Prostate gland (tissue), 2 donors: ENCODE measurements around the gene ZFHX3. TPM values are rescaled to one million over a fixed set of nuclear protein-coding genes. Genes with fewer than 3 reads are reported as not detected.

Source experiments
- DNase-seq: peaks from one replicate; pipeline ENCODE4 v3.0.0-alpha.2; 2019; ENCODE audit warnings: low spot score
- H3K27ac ChIP-seq, 2 donors: fragments of 200-600 bp; sonication (generic); 2 replicates each; pipeline ENCODE4 v1.5.1; 2017 to 2019
- H3K27me3 ChIP-seq: fragments of 200-600 bp; sonication (generic); replicated peaks from 2 replicates; pipeline ENCODE4 v1.5.1; 2019; ENCODE audit not compliant: insufficient read depth
- H3K36me3 ChIP-seq, 2 donors: fragments of 200-600 bp; sonication (generic); 1 replicate in 1 of 2; 2 replicates in 1 of 2; pipeline versions ENCODE4 v1.5.1 to v1.8.1; 2017 to 2019
- H3K4me1 ChIP-seq: fragments of 200-600 bp; sonication (generic); replicated peaks from 2 replicates; pipeline ENCODE4 v1.5.1; 2019
- H3K4me3 ChIP-seq, 2 donors: fragments of 200-600 bp; sonication (generic); 2 replicates each; pipeline ENCODE4 v1.5.1; 2017 to 2019
- H3K9me3 ChIP-seq: fragments of 200-600 bp; sonication (generic); 2 replicates; pipeline ENCODE4 v1.5.1; 2017
- POLR2A ChIP-seq: fragments of 450-650 bp; IDR thresholded peaks from one replicate; pipeline ENCODE4 v1.6.1; 2016; ENCODE audit warnings: antibody characterized with exemption, mild to moderate bottlenecking
- POLR2AphosphoS5 ChIP-seq: sonication (generic); formaldehyde crosslinking; IDR thresholded peaks from one replicate; pipeline ENCODE4 v1.6.1; 2017; ENCODE audit warnings: antibody characterized with exemption
- WGBS: methylation state at CpG from one replicate; pipeline ENCODE4 v1.1.5; 2018; 5-methylcytosine and 5-hydroxymethylcytosine counted together
- intact Hi-C: fragments of 100-400 bp; cut with DNase I; formaldehyde crosslinking; loops from one replicate; pipeline ENCODE4 v1.14.2; 2022
- total RNA-seq, 2 donors: library from RNA; depleted of rRNA; stranded (reverse); fragments of >200 nt; gene quantifications; one replicate each; pipeline ENCODE4 v1.1.0, GENCODE V29; 2016
- TF ChIP-seq, protein P1 (sequence below), 4 experiments: fragments of 200-600 bp in 2 of 4; fragments of 450-650 bp in 2 of 4; sonication (generic) in 2 of 4; IDR thresholded peaks; 1 replicate in 3 of 4; 2 replicates in 1 of 4; pipeline ENCODE4 v1.5.1; 2016 to 2019; ENCODE audit warnings: antibody characterized with exemption in 4 of 4, mild to moderate bottlenecking in 2 of 4, moderate library complexity in 2 of 4

The ZFHX3 gene
- total RNA-seq, 2 donors from 2014 or later = 51.1 to 53.9 TPM

DNA sequence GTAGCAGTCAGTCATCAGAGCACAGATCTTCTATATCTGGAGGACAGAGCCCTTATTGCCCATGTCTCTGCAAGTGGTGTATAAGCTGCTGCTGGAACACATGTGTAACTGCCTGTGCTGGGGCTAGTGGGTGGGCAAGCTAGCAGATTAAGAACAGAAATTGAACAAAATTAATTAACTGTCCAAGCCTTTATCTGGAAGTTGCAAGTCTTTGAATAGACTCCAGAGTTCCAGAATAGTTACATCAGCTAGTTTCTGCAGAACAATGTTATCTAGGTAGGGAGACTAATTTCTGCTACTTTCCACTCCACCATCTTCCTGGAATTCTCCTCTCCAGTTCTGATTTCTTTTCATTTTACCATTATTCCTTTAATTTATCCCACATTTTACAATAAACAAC lies 287.3 kb downstream of the ZFHX3 start:
- intact Hi-C loops = no loop called here
- no peak for DNase-seq
- Histone ChIP-seq H3K4me3 (no peak overlapping the region), H3K4me1 (no peaks in the 10 kb centered on the region), H3K27me3 (no peaks in the 10 kb centered on the region), H3K36me3 (no peaks in the 10 kb centered on the region), H3K9me3 (no peaks in the 10 kb centered on the region), H3K27ac (no peak overlapping the region)
- TF ChIP-seq POLR2A (no peak), POLR2AphosphoS5 (no peak)
- TF ChIP-seq, protein P1, sequence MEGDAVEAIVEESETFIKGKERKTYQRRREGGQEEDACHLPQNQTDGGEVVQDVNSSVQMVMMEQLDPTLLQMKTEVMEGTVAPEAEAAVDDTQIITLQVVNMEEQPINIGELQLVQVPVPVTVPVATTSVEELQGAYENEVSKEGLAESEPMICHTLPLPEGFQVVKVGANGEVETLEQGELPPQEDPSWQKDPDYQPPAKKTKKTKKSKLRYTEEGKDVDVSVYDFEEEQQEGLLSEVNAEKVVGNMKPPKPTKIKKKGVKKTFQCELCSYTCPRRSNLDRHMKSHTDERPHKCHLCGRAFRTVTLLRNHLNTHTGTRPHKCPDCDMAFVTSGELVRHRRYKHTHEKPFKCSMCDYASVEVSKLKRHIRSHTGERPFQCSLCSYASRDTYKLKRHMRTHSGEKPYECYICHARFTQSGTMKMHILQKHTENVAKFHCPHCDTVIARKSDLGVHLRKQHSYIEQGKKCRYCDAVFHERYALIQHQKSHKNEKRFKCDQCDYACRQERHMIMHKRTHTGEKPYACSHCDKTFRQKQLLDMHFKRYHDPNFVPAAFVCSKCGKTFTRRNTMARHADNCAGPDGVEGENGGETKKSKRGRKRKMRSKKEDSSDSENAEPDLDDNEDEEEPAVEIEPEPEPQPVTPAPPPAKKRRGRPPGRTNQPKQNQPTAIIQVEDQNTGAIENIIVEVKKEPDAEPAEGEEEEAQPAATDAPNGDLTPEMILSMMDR (IDR thresholded peaks at IDR 0.05) = no peak

DNA sequence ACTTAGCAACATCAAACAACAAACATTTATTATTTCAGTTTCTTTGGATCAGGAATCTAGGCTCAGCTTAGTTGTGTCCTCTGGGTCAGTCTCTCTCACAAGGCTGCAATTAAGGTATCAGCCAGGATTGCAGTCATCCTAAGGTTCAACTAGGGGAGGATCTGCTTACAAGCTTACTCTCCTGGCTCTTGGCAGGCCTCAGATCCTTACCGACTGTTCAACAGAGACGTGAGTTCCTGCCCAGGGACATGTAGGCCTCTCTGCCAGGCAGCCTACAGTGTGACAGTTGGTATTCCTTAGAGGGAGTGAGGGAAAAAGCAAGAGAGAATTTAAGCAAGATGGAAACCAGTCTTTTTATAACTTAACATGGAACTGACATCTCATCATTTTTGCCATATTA lies 294.0 kb downstream of the ZFHX3 start:
- H3K27ac ChIP-seq = no peak overlapping the region
- H3K4me3 ChIP-seq = no peak overlapping the region
- TF ChIP-seq POLR2A = no peak
- no peak for TF ChIP-seq POLR2AphosphoS5
- TF ChIP-seq, protein P1 (IDR thresholded peaks at IDR 0.05) = no peak
- no peak for DNase-seq
- H3K4me1 ChIP-seq = no peaks in the 10 kb centered on the region
- H3K27me3 ChIP-seq = no peaks in the 10 kb centered on the region
- H3K36me3 ChIP-seq = no peaks in the 10 kb centered on the region
- 17% methylated on average over 2 of the region's 2 CpGs for WGBS
- no peaks in the 10 kb centered on the region for H3K9me3 ChIP-seq
- intact Hi-C loops = no loop called here

DNA sequence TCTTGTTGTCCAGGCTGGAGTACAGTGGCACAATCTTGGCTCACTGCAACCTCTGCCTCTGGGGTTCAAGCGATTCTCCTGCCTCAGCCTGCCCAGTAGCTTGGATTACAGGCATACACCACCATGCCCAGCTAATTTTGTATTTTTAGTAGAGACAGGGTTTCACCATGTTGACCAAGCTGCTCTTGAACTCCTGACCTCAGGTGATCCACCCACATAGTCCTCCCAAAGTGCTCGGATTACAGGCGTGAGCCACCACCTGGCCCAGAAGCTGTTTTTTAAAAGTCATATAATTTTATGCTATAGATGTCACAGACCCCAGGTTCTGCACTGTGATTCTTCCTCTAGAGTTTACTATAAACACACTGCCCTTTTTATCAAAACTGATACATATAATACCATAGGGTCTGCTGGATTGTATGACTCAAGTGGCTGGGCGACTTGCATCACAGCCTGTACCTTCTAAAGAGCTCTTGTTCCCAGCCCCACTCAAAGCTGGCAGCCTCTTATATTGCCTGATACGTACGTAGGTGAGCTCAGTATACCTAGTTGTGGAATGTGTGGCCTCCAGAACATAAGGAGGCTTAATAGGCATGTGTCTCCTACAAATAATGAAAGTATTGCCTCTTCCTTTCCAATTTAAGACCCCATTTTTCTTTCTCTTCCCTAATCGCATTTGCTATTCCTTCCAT lies 295.8 kb downstream of the ZFHX3 start:
- Histone ChIP-seq H3K4me1 (no peaks in the 10 kb centered on the region), H3K27ac (no peak overlapping the region), H3K4me3 (no peak overlapping the region), H3K36me3 (no peaks in the 10 kb centered on the region), H3K9me3 (no peaks in the 10 kb centered on the region), H3K27me3 (no peaks in the 10 kb centered on the region)
- DNase-seq = no peak
- intact Hi-C loops = no loop called here
- TF ChIP-seq POLR2A (no peak), POLR2AphosphoS5 (no peak)
- TF ChIP-seq, protein P1 (IDR thresholded peaks at IDR 0.05) = no peak
- WGBS = 98% methylated on average over 7 of the region's 7 CpGs

DNA sequence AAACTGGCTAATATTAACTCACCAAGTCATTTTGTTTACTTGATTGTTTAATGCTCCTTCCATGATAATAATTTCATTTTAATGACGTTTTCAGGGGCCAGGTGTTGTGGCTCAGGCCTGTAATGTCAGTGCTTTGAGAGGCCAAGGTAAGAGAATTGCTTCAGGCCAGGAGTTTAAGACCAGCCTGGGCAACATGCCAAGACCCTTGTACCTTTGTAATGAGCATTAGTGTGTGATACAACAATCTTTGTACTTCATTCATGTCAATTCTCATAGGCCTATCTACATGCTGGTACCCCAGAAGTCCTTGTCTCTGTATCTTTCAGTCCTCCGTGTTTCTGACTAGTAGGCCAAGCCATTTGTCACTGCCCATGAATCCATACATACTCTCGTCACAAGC lies 296.9 kb downstream of the ZFHX3 start:
- no peak for DNase-seq
- H3K4me1 ChIP-seq = no peaks in the 10 kb centered on the region
- H3K27me3 ChIP-seq = no peaks in the 10 kb centered on the region
- 76% methylated on average over 3 of the region's 3 CpGs for WGBS
- TF ChIP-seq POLR2AphosphoS5 = no peak
- no peak for TF ChIP-seq POLR2A
- TF ChIP-seq, protein P1 (IDR thresholded peaks at IDR 0.05) = no peak
- H3K9me3 ChIP-seq = no peaks in the 10 kb centered on the region
- intact Hi-C loops = no loop called here
- H3K4me3 ChIP-seq = no peak overlapping the region
- no peaks in the 10 kb centered on the region for H3K36me3 ChIP-seq
- H3K27ac ChIP-seq = no peak overlapping the region

DNA sequence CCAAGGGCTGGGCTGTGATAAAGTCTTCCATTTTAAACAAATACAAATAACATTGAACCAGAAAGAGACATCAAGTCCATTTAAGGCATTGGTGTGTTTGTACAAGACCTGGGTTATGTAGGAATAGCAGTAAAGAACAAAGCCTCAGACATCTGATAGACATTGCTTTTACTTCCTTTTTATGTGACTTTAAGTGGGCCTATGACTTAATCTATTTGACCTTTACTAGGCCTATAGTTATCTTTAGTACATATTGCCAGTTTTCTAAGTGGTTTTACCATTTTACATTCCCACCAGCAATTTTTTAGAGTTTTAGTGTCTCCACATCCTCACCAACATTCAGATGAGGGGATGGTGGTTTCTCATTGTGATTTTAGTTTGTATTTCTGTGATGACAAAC lies 298.8 kb downstream of the ZFHX3 start:
- intact Hi-C loops = no loop called here
- no peak for TF ChIP-seq POLR2AphosphoS5
- no peak for TF ChIP-seq POLR2A
- TF ChIP-seq, protein P1 (IDR thresholded peaks at IDR 0.05) = no peak
- Histone ChIP-seq H3K27me3 (no peaks in the 10 kb centered on the region), H3K4me3 (no peak overlapping the region), H3K27ac (no peak overlapping the region), H3K36me3 (no peaks in the 10 kb centered on the region), H3K9me3 (no peaks in the 10 kb centered on the region), H3K4me1 (no peaks in the 10 kb centered on the region)
- DNase-seq = no peak
